Occipital lobe (tissue), 2 donors: ENCODE data around the gene TMTC4. TPM values are rescaled to one million over a fixed set of nuclear protein-coding genes. Genes with fewer than 3 reads are reported as not detected.
"Not testable (repeated sequence)": the region's sequence is repeated elsewhere in the genome, so short reads cannot be mapped to it uniquely, and the experiment has no call there.

ENCODE experiments used
- DNase-seq: peaks from one replicate; lab custom pipeline; 2025; lab: John Stamatoyannopoulos, UW
- total RNA-seq: library from RNA; depleted of rRNA; stranded (reverse); fragments of >200 nt; gene quantifications from one replicate; pipeline ENCODE4 v1.2.3, GENCODE V29; 2014

Gene TMTC4
- total RNA-seq, 1 donor from 2014 or later, result 107 TPM

- DNase-seq, result no peak
Observed at GRCh38 chr13:100589178-100589725, 85.3 kb downstream of the TMTC4 start.

GRCh38 chr13:100588331-100589177 is 86.0 kb downstream of the TMTC4 start, which contains the start of gene GGACT:
GGACT (minus strand) TSS chr13:100588789; CDS start chr13:100532591, 56,198 bp downstream.
- peak; percentile 10 for DNase-seq

DNA sequence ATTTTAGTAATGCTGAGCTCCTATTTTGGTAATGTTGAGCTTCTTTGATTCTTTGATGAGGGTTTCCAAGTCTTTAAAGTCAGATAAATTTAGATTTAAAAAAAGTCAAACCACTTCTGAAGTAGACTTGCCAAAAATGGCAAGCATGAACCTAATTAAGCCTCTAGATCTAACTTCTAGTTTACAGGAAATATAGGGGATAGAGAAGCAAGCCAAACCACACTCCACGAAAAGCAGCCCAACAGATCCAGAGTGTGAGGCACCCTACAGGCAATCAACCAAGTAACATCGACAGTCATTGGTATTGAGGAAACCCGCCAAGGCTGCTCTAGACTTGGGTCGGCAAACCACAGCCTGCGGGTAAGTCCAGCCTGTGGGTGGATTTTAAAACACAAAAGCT is 89.7 kb downstream of the TMTC4 start:
- no peak for DNase-seq

GRCh38 chr13:100581504-100581903 is 93.1 kb downstream of the TMTC4 start:
- no peak for DNase-seq

GRCh38 chr13:100581030-100581429 is 93.6 kb downstream of the TMTC4 start:
- DNase-seq, result no peak

- DNase-seq, result no peak
Observed at GRCh38 chr13:100580045-100580444, 94.5 kb downstream of the TMTC4 start.

DNA sequence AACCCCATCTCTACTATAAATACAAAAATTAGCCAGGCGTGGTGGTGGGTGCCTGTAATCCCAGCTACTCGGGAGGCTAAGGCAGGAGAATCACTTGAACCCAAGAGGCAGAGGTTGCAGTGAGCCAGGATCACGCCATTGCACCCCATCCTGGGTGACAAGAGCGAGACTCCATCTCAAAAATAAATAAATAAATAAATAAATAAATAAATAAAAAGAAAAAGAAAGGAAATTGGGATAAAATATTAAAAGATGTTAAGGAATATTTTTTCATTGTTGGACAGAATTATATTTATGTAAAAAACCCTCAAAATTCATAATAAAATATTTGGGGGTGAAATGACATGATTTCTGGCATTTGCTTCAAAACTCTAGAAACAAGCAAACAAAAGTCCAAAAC is 97.4 kb downstream of the TMTC4 start:
- DNase-seq, result not testable (repeated sequence)

GRCh38 chr13:100573121-100573520 is 101.5 kb downstream of the TMTC4 start:
- DNase-seq, result peak; percentile 12

DNA sequence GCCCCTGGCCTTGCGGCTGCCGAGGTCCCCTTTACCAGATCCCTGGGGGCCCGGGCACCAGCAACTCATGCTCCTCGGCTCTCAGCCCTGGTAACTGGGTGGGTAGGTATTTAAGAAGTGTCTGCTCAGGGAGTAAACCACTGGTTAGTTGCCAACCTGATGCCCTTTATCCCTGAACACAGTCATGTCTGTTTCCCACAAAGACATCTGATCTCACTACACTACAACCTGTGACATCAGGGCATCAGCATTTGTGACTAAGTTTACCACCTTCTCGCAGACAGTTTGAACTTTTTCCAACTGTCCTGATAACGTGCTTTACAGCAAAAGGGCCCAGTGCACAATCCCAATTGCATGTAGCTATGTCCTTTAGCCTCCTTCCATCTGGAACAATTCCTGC is 108.1 kb downstream of the TMTC4 start:
- DNase-seq, result no peak

GRCh38 chr13:100565286-100565685 is 109.3 kb downstream of the TMTC4 start:
- no peak for DNase-seq

DNA sequence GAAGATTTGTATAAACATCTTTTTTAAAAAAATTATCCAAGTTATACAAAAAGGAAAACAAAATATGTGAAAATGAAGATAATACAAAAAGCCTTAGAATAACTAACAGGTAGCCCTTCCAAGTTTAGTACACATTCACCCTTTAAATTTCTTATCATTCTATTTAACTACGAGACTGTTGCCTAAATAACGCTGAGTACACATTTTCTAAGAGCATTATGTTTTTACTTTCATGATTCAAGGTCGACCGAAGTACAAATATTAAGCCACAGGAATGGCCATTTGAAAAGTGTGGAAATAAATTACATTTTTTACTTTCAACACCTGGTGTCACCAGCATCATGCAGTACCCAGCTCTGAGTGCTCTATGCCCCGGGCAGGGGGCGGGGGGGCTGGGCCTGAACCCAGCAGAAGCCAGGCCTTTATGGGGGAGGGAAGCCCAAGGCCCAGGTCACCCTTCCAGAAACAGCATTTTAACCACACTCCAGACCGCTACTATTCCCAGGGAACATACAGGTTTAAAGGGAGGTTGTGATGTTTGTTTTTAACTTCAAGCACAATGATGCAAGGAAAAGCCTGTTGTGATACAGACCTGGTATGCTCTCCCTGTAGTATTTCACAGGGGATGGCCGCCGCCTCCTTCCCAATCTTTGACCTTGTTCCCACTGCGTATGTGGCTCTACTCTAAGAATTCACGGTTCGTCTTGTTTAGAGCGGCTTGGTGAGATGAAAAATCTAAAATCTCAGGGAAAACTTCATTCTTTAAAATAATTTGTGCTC is 110.0 kb downstream of the TMTC4 start:
- DNase-seq, result no peak

DNA sequence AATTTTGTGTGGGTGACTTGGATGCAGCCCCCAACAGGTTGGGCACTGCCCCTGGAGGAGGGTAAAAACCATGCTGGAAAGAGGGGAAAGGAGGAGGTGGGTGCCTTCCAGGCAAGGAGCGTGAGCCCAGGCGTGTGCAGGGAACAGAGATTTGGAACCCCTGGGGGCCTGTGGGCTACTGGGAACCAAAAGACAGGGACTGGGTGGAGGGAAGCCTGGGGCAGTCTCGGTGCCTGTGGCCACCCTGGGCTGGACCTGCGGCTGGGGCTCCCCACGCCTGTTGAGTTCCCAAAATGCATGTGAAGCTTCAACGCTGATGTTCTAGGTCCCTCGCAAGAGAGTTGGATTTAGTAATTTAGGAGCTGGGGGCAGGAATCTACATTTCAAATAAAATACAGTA is 110.8 kb downstream of the TMTC4 start:
- DNase-seq, result no peak

- no peak for DNase-seq
Observed at GRCh38 chr13:100561599-100562204, 112.9 kb downstream of the TMTC4 start.

DNA sequence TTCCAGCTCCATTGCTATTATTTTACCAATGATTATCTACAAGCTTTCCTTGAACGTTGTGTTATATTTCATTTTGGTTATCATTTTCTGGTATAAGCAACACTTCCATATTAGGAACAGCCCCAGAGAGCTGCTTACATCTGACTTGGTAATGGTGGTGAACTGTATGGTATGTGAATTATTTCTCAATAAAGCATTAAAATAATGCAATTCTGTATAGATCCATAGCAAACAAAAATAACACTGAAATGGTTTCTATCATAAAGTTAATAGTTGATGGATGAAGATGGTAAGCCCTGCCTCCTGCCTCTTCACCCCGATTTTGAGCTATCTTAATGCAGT is 113.5 kb downstream of the TMTC4 start:
- DNase-seq, result no peak

GRCh38 chr13:100560498-100561157 is 114.0 kb downstream of the TMTC4 start:
- no peak for DNase-seq

- no peak for DNase-seq
Observed at GRCh38 chr13:100559886-100560285, 114.7 kb downstream of the TMTC4 start.

Other genes starting within 250 kb of the TMTC4 start
- gene GGACT, start 86.0 kb downstream of the TMTC4 start, total RNA-seq, result 1.4 TPM